ENCODE measurements around the gene PAPSS1.
A peak's percentile ranks its signal among the peaks of the same experiment; 100 is the strongest.
"Not testable (repeated sequence)": the region's sequence is repeated elsewhere in the genome, so short reads cannot be mapped to it uniquely, and the experiment has no call there.

Gene PAPSS1

DNA sequence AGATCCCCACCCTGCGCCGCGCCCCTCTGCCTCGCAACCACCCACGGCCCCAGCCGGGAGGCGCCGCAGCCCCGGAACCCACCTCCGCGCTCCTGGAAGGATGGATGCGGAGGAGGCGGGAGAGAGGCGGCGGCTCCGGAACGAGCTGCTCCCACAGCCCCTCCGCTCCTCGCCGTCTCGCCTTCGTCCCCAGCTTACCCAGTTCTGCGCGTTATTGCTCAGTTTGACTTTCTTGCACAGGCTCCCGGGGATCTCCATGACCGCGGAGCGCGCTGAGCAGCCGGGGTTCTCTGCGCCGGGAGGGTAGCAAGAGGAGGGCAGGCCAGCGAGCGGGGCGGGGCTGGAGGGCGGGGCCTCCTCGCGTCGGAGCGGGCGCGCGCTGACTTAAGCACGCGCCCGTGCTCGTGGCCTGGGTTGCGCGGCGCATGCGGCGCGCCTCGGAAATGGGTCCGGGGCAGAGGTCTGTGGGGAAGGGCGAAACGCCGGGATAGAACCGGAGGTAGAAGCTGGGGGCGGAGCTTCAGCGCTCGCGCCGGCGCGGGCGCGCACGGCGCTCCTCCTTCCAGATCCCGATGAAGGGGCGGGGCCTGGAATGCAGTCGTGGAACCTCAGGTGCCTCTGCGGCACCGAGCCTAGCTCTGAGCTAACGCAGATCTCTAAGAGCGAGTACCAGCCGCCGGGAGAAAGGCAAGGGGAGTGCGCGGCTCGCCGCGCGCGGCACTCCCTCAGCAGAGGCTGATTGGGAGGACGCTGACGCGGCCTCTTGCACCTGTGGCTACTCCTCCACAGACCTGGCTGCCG, at the start of gene PAPSS1:
Gene PAPSS1, minus strand, starts transcription at position 313 of the 801 bp plus-strand sequence. Its CDS starts 55 bp downstream, at position 258.
- DNase-seq = peak; percentile 96

DNA sequence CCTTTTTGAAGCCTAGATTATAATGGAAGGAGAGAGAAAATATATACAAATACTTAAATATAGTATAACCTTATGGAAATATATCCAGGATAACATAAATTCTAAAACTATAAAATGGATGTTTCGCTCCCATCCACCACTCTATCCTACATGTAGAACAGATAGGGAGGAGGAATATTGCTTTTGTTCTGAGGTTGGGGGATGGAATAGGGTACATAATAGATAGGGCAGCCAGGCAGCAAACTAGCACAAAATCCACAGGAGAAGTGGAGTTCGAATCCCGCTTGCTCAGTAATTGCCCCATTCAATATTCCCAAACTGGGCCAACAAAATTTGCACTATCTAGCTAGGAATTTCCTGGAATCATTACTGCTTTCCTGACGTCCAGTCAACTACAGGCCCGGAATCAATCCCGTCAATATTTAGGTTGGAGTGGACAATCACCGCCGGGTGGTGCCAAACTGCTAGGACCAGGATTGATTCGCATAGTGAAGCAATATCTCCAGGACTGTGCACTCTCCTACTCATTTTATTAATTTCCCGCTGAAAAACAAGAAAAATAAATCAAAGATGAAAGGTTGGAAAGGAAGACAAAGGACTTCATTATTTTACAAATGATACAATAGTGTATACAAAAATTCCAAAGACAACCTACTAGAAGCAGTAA, 40.4 kb upstream of the PAPSS1 start:
- no peak for DNase-seq

DNA sequence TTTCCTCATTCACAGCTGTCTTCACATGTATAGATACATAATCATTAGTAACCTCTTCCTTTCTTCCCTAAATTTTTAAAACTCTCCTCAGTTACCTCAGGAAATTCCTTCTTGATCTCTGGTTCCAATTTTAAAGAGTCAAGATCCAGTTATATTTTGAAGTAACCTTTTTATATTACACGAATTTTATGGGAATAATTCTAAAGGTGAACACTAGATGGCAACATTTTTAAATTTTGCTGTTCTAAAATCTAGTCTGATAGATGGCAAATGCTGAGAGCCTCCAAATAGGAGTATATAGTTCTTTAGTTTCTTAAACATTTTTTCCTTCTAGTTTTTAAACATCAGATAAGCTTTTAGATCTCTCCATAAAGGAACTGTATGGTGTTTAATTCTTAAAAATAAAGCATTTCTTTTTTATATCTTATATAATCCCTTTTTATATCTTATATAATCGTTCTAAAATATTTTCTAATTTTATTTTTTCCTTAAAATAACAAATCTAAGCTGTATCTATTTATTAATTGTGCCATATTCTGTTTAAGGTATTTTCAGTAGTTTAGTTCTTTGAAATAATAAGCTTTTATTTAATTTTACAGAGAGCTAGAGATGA, 37.9 kb upstream of the PAPSS1 start:
- DNase-seq = no peak

DNA sequence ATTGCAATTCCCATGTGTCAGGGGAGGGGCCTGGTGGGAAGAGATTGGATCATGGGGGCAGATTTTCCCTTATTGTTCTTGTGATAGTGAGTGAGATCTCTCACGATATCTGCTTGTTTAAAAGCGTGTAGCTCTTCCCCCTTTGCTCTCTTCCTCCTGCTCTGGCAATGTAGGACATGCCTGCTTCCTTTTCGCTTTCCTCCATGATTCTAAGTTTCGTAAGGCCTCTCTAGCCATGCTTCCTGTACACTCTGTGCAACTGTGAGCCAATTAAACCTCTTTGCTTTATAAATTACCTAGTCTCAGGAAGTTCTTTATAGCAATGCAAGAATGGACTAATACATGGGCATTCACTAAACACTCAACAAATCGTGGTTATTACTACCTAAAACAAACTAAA, 37.2 kb upstream of the PAPSS1 start:
- DNase-seq = no peak

DNA sequence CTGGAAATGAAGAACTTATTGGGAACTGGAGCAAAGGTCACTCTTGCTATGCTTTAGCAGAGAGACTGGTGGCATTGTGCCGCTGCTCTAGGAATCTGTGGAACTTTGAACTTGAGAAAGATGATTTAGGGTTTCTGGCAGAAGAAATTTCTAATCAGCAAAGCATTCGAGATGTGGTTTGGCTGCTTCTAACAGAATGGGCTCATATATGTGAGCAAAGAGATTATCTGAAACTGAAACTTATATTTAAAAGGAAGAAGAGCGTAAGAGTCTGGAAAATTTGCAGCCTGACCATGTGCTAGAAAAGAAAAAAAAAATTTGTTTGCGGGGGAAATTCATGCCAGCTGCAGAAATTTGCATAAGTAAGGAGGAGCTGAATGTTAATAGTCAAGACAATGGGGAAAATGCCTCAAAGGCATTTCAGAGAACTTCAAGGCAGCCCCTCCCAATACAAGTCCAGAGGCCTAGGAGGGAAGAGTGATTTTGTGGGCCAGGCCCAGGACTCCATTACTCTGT, 35.9 kb upstream of the PAPSS1 start:
- DNase-seq = no peak

DNA sequence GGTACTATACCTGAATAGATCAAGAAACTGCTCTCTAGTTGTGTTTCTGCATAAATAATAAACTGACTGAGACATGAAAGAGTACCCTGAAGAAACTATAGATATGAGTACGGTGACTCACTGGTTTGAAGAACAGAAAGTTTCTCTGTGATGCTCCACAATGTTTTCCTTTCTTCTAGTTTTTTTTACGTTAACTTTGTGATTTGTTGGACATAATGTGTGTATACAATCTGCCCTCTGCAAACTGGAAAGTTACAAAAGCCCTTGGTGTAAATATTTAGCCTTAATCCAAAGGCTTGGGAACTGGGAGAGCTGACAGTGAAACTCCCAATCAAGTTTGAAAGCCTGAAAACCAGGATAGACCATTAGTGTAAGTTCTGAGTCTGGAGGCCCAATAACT, 31.6 kb upstream of the PAPSS1 start:
- DNase-seq = no peak

DNA sequence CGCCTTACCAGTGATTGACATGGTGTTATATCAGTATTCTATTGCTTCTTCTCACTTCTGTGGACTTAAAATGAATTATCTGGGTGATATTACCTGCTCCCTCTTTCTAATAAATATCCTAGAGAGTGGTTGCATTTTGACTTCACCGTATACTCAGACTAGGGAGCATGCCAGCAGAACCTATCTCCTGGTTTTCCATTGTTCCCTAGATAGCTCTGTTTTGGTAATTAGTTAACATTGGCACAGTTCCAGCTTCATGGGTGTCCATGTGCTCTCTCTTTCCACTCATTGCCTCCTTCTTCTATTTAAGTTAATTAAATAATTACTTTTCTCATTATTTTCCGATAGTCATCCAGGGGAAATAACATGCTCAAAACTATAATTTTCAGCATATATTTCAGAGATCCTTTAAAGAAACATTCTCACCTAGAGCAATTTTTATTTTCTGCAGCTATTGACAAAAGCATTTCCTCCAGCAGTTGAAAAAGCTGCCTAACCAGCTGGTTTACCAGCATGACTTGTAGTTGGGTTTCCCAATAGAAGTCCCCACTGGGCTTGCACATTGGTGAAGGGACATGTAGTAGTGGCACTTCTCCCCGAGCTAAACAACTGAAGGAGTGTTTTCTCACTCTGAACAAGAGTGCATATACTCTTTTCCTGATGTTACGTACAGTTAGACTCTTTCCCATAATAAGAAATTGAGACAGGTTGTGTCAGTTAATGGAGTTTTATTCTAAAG, 27.9 kb upstream of the PAPSS1 start:
- DNase-seq = no peak

DNA sequence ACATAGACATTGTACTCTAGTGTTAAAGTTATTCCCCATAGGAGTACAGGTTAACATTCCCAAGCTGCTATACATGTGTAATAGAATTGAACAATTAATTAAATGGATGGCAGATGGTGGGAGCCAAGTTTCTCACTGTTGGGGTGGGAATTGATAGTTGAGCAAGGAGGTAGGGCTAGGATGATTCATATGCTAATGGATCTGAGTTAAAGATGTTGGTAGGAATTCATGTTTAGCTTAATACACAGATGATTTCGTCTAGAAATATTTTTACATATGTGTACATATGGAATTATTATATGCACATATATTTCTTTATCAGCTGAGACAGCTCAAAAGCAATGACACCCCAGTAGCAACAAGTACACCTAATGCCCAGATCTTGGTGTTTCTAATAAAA, 26.1 kb upstream of the PAPSS1 start:
- no peak for DNase-seq

DNA sequence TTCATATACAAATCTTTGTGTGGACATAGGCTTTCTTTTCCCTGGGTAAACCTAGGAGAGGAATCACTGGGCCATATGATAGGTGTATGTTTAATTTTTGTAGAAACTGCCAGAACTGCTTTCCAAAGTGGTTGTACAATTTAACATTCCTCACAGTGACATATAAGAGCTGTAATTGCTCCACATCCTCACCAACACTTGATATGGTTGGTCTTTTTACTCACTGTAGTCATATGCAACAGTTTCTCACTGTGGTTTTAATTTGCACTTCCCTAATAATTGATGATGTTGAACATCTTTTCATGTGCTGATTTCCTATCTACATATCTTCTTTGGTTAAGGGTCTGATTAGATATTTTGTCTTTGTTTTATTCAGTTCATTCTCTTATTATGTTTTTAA, 24.5 kb upstream of the PAPSS1 start:
- no peak for DNase-seq

DNA sequence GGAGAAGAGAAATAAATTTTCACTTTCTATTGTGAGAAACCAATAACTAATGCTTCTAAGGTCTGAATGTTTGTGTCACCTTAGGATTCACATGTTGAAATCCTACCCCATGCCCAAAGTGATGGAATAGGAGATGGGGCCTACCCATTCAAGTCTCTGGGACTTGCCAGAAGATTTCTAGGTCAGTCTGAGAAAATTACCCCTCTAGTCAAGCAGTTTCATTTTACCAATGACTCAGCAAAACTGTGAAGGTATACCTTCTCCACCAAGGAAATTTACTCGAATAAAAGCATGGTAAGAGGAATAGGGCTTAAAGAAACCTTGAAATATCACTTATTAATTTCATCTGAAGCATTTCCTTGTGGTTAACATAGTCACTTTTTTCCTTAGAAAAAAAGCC, 23.5 kb upstream of the PAPSS1 start:
- DNase-seq = no peak

DNA sequence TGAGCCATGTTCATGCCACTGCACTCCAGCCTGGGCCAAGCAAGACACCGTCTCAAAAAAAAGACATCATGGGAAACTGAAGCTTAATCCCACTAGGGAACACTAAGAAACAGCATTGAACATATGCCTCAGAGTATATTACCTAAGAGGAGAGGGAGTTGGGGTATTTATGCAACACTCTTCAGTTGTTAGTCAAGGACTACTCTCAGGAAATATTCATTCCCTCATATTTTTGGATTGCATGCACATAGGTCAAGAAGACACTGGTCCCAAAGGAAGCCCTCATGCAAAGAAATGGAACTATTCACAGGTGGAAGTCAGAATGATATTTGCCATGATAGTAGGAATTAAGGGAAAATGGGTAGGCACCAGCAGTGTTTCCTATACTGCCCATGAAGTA, 22.8 kb upstream of the PAPSS1 start:
- no peak for DNase-seq

DNA sequence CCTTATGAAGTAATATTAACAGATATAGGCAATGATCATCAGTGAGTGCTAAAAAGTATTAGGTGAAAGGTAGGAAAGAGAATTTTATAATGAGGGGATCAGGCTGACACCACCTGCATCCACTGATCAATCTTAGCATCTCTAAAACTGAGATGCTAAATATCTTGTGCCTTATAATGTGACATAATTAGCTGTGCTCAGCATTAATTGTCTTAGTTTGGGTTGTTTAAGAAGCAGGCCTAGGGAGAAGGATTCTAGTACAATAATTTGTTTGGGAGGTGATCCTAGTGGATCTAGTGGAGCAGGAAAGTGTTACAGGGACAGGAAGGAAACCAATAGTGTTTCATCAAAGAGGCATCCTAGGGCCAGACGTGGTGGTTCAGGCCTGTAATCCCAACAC, 22.2 kb upstream of the PAPSS1 start:
- DNase-seq = no peak

DNA sequence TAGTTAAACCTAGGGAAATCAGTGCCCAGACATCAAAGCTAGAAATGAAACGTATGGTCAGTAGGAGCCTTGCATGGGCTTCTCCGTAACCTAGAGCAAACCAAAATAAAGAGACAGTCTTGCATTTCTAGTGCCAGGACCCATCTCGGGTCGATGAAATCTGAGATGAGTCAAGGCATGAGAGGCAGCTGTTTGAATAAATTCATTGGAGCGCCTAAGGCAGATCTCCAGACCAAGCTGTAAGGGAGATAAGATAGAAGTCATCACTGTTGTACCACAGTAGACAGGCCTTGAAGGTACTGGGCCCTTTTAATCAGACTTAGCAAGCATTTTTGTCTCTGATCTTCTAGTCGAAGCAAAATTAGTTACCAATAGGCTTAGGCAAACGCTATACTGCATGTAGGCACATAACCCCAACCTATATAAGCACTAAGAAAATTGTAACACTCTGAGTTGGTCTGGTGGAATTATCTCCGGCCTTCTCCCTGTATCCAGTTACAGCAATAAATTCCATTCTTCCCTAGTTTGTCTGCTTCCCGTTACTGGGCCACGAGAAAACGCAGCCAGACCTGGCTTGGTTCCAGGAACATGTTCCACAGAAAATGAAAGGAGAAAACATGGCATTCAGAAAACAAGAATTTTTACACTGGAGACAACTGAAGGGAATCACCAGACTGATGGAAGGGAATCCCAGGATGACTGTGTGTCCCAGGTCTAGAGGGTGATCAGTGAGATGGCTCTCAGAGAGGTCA, 21.1 kb upstream of the PAPSS1 start:
- DNase-seq = no peak

DNA sequence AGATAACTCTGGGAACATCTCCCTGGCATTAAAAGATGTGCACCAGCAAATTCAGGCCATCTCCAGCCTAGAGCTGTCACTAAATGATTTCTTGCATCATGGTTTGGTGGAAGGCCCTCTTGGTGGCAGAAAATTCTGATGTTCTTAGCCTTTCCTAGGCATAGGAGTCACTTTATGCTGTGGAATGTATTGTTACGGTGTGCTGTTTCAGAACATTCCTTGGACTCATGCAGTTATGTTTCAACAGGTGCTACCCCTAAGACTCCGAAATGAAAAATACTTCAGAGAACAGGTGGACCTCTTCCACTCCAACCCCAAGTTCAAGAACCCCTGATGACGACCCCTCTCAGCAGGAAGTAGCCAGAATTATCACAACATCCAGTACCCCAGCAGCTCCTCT, 20.3 kb upstream of the PAPSS1 start:
- no peak for DNase-seq

DNA sequence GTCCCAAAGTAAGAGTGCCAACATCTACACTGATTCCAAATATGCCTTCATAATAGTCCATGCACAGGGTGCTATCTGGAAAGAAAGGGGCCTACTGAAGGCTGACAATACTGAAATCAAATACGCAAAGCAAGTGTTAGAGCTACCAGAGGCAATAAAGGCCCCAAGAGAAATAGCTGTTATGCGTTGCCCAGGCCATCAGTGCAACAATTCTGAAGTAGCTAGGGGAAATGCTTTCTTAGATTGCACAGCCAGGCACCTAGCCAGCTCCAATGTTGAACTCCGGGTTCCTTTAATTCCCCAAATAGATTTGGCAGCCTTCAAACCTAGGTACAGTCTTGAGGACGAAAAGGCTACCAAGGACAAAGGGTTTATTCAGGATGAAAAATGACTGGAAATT, 17.4 kb upstream of the PAPSS1 start:
- no peak for DNase-seq

DNA sequence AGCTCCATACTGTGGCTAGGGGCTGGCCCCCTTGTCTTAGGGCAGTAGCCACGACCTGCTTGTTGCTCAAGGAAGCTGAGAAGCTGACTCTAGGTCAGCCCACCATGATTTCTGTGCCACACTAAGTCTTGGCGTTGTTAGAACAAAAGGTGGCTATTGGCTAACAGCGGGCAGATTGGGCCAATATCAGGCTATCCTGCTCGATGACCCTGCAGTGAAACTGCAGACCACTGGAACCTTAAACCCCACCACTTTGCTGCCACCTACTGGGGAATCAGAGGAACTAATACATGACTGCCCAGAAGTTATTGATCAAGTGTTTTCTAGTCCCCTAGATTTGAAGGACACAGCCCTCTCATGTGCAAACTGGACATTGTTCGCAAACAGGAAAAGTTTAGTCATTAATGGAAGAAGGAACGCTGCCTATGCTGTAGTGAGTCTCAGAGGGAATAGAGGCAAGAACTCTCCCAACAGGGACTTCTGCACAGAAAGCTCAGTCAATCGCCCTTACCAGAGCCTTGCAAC, 17.0 kb upstream of the PAPSS1 start:
- DNase-seq = peak; percentile 42

DNA sequence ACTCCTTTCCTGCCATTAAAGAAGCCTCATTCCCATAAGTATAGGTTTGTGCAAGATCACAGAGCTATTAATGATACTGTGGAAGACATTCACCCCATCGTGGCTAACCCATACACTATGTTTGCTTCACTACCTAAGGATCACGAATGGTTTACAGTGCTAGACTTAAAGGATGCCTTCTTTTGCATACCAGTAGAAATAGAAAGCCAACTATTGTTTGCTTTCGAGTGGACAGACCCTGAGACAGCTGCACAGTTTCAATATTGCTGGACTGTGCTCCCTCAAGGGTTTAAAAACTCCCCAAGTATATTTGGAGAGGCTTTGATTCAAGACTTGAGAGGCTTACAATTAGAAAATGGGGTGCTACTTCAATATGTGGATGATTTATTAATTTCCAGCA, 16.0 kb upstream of the PAPSS1 start:
- no peak for DNase-seq

DNA sequence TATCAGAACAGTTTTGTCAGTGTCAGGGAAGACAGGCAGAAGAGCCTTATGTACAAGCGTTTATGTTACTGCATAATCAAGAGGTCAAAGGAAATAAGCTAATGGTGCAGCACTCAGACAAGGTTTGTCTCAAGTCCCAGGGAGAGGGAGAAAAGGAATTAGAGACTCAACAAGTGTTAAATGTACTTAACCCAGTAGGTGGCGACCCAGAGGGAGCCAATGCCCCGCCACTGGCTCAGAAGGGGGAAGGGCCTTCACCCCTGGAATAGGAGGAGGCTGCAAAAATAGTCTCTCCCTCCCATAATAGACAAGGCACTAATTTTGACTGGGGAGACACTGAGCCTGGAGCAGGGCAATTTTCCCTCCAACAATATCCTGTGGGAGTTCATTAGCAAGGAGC, 14.1 kb upstream of the PAPSS1 start:
- no peak for DNase-seq

DNA sequence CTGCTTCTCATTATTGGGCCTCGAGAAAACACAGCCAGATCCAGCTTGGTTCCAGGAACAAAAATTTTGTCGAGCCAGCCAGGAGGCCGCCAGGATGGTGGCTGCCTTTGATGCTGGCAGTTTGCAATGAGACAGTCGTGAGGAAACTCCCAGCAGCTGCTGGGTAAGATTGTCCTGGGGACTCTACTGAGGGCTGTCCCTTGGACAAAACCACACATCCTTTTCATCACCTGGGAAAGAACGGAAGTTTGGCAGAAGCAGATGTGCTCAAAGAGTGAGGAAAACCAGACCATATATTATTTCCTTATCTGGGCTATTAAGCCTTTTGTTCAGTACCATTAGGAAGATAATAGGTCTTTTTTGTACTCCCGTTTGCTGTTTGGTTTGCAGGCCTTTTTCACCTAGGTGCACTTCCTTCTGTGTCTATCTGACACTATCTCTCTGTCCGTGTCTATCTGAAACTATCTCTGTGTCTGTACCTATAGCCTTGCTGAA, 13.4 kb upstream of the PAPSS1 start:
- no peak for DNase-seq

DNA sequence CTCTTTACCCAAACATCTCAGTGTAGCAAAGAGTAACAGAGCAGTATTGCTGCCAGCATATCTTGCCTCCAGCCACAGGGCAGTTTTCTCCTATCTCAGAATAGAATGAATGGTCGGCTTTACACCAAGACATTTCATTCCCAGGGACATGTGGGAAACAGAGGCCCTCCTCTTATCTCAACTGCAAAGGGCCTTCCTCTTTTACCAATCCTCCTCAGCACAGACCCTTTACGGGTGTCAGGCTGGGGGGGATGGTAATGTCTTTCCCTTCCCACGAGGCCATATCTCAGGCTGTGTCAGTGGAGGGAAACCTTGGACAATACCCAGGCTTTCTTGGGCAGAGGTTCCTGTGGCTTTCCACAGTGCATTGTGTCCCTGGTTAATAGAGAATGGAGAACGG, 9.0 kb upstream of the PAPSS1 start:
- not testable (repeated sequence) for DNase-seq

DNA sequence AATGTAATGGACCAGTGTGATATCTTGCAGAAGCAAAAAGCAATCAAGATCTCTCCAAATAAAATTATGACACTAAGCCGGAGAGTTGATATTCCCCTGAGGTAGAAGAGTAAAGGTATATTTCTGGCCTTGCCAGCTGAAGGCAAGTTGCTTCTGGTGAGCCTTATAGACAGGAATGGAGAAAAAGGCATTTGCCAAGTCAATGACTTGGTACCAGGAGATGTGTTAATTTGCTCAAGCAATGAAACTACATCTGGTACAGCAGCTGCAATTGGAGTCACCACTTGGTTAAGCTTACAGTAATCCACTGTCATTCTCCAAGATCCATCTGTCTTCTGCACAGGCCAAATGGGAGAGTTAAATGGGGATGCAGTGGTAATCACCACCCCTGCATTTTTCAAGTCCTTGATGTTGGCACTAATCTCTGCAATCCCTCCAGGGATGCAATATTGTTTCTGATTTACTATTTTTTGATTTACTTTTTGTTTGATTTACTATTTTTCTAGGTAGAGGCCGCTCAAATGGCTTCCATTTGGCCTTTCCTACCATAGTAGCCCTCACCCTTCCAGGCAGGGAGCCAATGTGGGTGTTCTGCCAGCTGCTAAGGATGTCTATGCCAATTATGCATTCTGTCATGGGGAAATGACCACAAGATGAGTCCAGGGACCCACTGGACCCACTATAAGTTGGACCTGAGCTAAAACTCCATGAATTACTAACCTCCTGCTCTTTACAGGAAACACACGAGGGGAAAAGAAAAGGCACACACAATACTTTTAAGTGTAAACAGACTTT, 6.3 kb upstream of the PAPSS1 start:
- DNase-seq = not testable (repeated sequence)

Data from activated T-cell treated with anti-CD3 and anti-CD28 coated beads, Interleukin-2, amount 50 U/mL, for 1 hour (primary cell).